ENCODE data around the gene TNS3.

DNA sequence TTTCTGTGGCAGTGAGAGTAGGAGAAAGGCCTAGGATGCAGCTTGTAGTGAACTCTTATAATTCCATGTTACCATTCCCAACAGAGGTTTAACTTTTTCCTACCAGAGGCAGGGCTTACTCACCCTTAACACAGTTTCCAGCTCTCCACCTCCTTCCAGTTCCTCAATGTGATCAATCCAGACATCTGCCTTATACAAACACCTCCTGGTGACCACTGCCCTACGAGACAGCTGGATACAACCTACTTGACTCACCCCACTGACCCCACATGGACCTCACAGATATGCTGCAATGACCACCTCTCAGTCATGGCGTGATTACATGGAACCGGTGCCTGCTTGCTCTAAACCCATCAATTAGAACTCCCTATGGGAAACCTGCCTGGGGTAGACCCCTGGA lies 326.5 kb downstream of the TNS3 start:
- TF ChIP-seq, protein P1, sequence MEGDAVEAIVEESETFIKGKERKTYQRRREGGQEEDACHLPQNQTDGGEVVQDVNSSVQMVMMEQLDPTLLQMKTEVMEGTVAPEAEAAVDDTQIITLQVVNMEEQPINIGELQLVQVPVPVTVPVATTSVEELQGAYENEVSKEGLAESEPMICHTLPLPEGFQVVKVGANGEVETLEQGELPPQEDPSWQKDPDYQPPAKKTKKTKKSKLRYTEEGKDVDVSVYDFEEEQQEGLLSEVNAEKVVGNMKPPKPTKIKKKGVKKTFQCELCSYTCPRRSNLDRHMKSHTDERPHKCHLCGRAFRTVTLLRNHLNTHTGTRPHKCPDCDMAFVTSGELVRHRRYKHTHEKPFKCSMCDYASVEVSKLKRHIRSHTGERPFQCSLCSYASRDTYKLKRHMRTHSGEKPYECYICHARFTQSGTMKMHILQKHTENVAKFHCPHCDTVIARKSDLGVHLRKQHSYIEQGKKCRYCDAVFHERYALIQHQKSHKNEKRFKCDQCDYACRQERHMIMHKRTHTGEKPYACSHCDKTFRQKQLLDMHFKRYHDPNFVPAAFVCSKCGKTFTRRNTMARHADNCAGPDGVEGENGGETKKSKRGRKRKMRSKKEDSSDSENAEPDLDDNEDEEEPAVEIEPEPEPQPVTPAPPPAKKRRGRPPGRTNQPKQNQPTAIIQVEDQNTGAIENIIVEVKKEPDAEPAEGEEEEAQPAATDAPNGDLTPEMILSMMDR (IDR thresholded peaks at IDR 0.05) = no peak
- TF ChIP-seq POLR2A (IDR thresholded peaks at IDR 0.05) = no peak
